22Rv1 (cell line): Measurements from ENCODE around the gene YPEL5.

Experiments
- CTCF ChIP-seq: fragments of 450-650 bp; IDR thresholded peaks from 2 replicates; pipeline ENCODE4 v1.5.1; 2017; ENCODE audit warnings: mild to moderate bottlenecking
- ZFX ChIP-seq: fragments of 450-650 bp; IDR thresholded peaks from 2 replicates; pipeline ENCODE4 v1.6.1; 2017; ENCODE audit warnings: antibody characterized with exemption, borderline replicate concordance

- TF ChIP-seq CTCF (no peak), ZFX (no peak)
Measured at GRCh38 chr2:30105556-30105955, 41.3 kb upstream of the YPEL5 start.
